WERI-Rb-1 (cell line): ENCODE results near the gene CLC.

Experiments used
- DNase-seq: peaks from one replicate; pipeline ENCODE4 v3.0.0-alpha.2; 2020
- H3K27ac ChIP-seq: fragments of 250-450 bp; sonication (Bioruptor Pico); 2 replicates; pipeline ENCODE4 v1.5.1; 2020; ENCODE audit warnings: mild to moderate bottlenecking, moderate library complexity
- H3K27me3 ChIP-seq: fragments of 250-450 bp; sonication (Bioruptor Pico); 2 replicates; pipeline ENCODE4 v1.5.1; 2021; ENCODE audit warnings: mild to moderate bottlenecking, low read depth, moderate library complexity; ENCODE audit not compliant: insufficient read depth, severe bottlenecking
- H3K36me3 ChIP-seq: fragments of 250-450 bp; sonication (Bioruptor Pico); 2 replicates; pipeline ENCODE4 v1.5.1; 2020; ENCODE audit warnings: mild to moderate bottlenecking, moderate library complexity
- H3K4me3 ChIP-seq: 2 replicates; pipeline ENCODE4 v1.5.1; 2011; ENCODE audit warnings: low read depth, mild to moderate bottlenecking, control low read depth, low read length
- H3K9me3 ChIP-seq: fragments of 250-450 bp; sonication (Bioruptor Pico); 2 replicates; pipeline ENCODE4 v1.5.1; 2021; ENCODE audit warnings: mild to moderate bottlenecking, moderate library complexity; ENCODE audit not compliant: severe bottlenecking
- TF ChIP-seq, protein P1 (sequence below): IDR thresholded peaks from 2 replicates; pipeline ENCODE4 v1.5.1; 2011; ENCODE audit warnings: low read depth, mild to moderate bottlenecking, control low read depth, inconsistent platforms, low read length

CLC gene

DNA sequence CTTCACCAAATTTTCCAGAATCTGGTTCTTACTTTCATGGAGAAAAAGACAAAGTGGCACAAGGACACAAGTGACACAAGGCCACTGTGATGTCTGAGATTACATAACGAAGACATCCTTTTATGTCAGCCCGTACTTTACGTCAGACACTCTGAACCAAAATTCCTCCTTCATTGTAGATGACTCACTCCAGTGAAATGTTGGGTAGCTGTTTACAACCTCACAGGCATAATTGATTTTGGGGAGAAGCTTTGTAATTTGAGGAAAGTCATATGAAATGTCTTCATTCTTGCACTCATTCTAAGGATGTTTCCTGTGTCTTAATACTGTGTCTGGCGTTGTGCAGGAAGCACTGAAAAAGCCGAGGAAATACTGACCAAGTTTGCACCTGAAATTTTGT, 53.6 kb downstream of the CLC start:
- TF ChIP-seq, protein P1, sequence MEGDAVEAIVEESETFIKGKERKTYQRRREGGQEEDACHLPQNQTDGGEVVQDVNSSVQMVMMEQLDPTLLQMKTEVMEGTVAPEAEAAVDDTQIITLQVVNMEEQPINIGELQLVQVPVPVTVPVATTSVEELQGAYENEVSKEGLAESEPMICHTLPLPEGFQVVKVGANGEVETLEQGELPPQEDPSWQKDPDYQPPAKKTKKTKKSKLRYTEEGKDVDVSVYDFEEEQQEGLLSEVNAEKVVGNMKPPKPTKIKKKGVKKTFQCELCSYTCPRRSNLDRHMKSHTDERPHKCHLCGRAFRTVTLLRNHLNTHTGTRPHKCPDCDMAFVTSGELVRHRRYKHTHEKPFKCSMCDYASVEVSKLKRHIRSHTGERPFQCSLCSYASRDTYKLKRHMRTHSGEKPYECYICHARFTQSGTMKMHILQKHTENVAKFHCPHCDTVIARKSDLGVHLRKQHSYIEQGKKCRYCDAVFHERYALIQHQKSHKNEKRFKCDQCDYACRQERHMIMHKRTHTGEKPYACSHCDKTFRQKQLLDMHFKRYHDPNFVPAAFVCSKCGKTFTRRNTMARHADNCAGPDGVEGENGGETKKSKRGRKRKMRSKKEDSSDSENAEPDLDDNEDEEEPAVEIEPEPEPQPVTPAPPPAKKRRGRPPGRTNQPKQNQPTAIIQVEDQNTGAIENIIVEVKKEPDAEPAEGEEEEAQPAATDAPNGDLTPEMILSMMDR, result no peak
- H3K27ac ChIP-seq, result no peak overlapping the region
- peaks cover 1% of the 10 kb centered on the region for H3K9me3 ChIP-seq
- no peaks in the 10 kb centered on the region for H3K36me3 ChIP-seq
- H3K27me3 ChIP-seq, result peaks cover 74% of the 10 kb centered on the region
- H3K4me3 ChIP-seq, result no peak overlapping the region
- no peak for DNase-seq

DNA sequence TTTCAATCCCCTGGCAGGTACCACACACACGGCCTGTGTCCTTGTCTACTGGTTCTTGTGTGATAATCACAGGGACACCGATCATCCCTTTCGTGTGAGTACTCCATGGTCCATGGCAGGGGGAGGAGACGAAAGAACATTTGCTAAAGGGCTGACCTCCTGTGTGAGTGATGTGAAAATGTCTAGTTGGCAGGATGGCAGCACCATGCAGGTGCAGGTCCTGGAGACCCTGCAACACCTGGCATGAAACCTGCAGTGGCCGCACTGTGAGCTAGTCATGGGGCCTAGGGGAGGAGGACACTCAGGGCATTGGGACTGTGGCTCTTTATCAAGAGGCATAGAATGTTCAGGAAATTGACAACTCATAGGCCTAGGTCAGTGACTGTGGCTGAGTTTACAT, 56.4 kb downstream of the CLC start:
- no peaks in the 10 kb centered on the region for H3K36me3 ChIP-seq
- H3K27ac ChIP-seq, result no peak overlapping the region
- DNase-seq, result no peak
- TF ChIP-seq, protein P1, result no peak
- H3K4me3 ChIP-seq, result no peak overlapping the region
- H3K9me3 ChIP-seq, result no peaks in the 10 kb centered on the region
- H3K27me3 ChIP-seq, result peaks cover 94% of the 10 kb centered on the region
